ENCODE results near the gene PGM2L1.

PGM2L1 gene

GRCh38 chr11:74398244-74399159 lies at the start of gene PGM2L1:
Gene PGM2L1, minus strand, starts transcription at chr11:74398433. Its CDS starts 272 bp downstream, at chr11:74398161.
- peak; percentile 95 for DNase-seq (ENCODE audit: low read depth)

- DNase-seq (ENCODE audit: low read depth), result no peak
Observed at GRCh38 chr11:74447720-74448119, 49.5 kb upstream of the PGM2L1 start.

- peak; percentile 24 for DNase-seq (ENCODE audit: low read depth)
Observed at GRCh38 chr11:74446532-74446938, 48.3 kb upstream of the PGM2L1 start.

- DNase-seq (ENCODE audit: low read depth), result no peak
Observed at GRCh38 chr11:74444173-74444826, 46.1 kb upstream of the PGM2L1 start.

- no peak for DNase-seq (ENCODE audit: low read depth)
Observed at GRCh38 chr11:74443071-74443864, 45.0 kb upstream of the PGM2L1 start.

GRCh38 chr11:74442636-74443035 lies 44.4 kb upstream of the PGM2L1 start:
- DNase-seq (ENCODE audit: low read depth), result peak; percentile 50

- no peak for DNase-seq (ENCODE audit: low read depth)
Observed at GRCh38 chr11:74438681-74439080, 40.4 kb upstream of the PGM2L1 start.

- peak; percentile 24 for DNase-seq (ENCODE audit: low read depth)
Observed at GRCh38 chr11:74437441-74438042, 39.3 kb upstream of the PGM2L1 start.

- peak; percentile 5 for DNase-seq (ENCODE audit: low read depth)
Observed at GRCh38 chr11:74434528-74434927, 36.3 kb upstream of the PGM2L1 start.

GRCh38 chr11:74429205-74429604 lies 31.0 kb upstream of the PGM2L1 start:
- DNase-seq (ENCODE audit: low read depth), result no peak

- peak; percentile 14 for DNase-seq (ENCODE audit: low read depth)
Observed at GRCh38 chr11:74427384-74427886, 29.2 kb upstream of the PGM2L1 start.

- no peak for DNase-seq (ENCODE audit: low read depth)
Observed at GRCh38 chr11:74425100-74425499, 26.9 kb upstream of the PGM2L1 start.

- peak; percentile 86 for DNase-seq (ENCODE audit: low read depth)
Observed at GRCh38 chr11:74418509-74418895, 20.3 kb upstream of the PGM2L1 start.

GRCh38 chr11:74417860-74418508 lies 19.8 kb upstream of the PGM2L1 start:
- DNase-seq (ENCODE audit: low read depth), result peak; percentile 41

- peak; percentile 56 for DNase-seq (ENCODE audit: low read depth)
Observed at GRCh38 chr11:74417379-74417804, 19.2 kb upstream of the PGM2L1 start.

GRCh38 chr11:74416974-74417373 lies 18.7 kb upstream of the PGM2L1 start:
- peak; percentile 34 for DNase-seq (ENCODE audit: low read depth)

GRCh38 chr11:74412733-74413359 lies 14.6 kb upstream of the PGM2L1 start:
- DNase-seq (ENCODE audit: low read depth), result no peak

- DNase-seq (ENCODE audit: low read depth), result no peak
Observed at GRCh38 chr11:74412321-74412720, 14.1 kb upstream of the PGM2L1 start.

- DNase-seq (ENCODE audit: low read depth), result no peak
Observed at GRCh38 chr11:74409633-74410032, 11.4 kb upstream of the PGM2L1 start.

GRCh38 chr11:74403607-74404321 lies 5.5 kb upstream of the PGM2L1 start:
- DNase-seq (ENCODE audit: low read depth), result peak; percentile 3
